Neural crest cell (in vitro differentiated cells): ENCODE measurements around the gene RTL1. TPM values are rescaled to one million over a fixed set of nuclear protein-coding genes. Genes with fewer than 3 reads are reported as not detected.

Source experiments
- DNase-seq: peaks from one replicate; pipeline ENCODE4 v3.0.0; 2021; ENCODE audit warnings: low read depth, mixed read lengths, low spot score
- H3K27ac Mint-ChIP-seq: one replicate; pipeline ENCODE4 v1.8.0; 2021; ENCODE audit warnings: mild to moderate bottlenecking, mixed read lengths; ENCODE audit not compliant: unreplicated experiment
- H3K27me3 Mint-ChIP-seq: 2 replicates; pipeline ENCODE4 v1.8.0; 2021; ENCODE audit warnings: low read depth, mild to moderate bottlenecking, mixed read lengths
- H3K36me3 Mint-ChIP-seq: 2 replicates; pipeline ENCODE4 v1.8.0; 2021; ENCODE audit warnings: low read depth, mild to moderate bottlenecking, mixed read lengths
- H3K4me1 Mint-ChIP-seq: 2 replicates; pipeline ENCODE4 v1.8.0; 2021; ENCODE audit warnings: mixed read lengths
- H3K4me3 Mint-ChIP-seq: one replicate; pipeline ENCODE4 v1.8.0; 2021; ENCODE audit warnings: mild to moderate bottlenecking, mixed read lengths
- H3K9me3 Mint-ChIP-seq: 2 replicates; pipeline ENCODE4 v1.8.0; 2021; ENCODE audit warnings: mixed read lengths
- CTCF ChIP-seq: fragments of 200-600 bp; sonication (generic); conservative IDR thresholded peaks from 2 replicates; pipeline ENCODE4 v1.5.0; 2021; ENCODE audit warnings: antibody characterized with exemption, mild to moderate bottlenecking
- total RNA-seq: library from RNA; stranded (reverse); gene quantifications from 2 replicates; pipeline ENCODE4 v1.2.1, GENCODE V29; 2021

RTL1 gene
- total RNA-seq, 1 donor from 2014 or later = 0.09 TPM

GRCh38 chr14:100901391-100902183 is 1.9 kb downstream of the RTL1 start:
- peaks cover 52% of the 10 kb centered on the region for H3K27me3 Mint-ChIP-seq
- H3K36me3 Mint-ChIP-seq = no peaks in the 10 kb centered on the region
- H3K9me3 Mint-ChIP-seq = no peaks in the 10 kb centered on the region
- no peak for TF ChIP-seq CTCF
- DNase-seq = no peak
- H3K4me3 Mint-ChIP-seq = no peak overlapping the region
- peaks cover 70% of the 10 kb centered on the region for H3K4me1 Mint-ChIP-seq
- H3K27ac Mint-ChIP-seq = no peak overlapping the region

DNA sequence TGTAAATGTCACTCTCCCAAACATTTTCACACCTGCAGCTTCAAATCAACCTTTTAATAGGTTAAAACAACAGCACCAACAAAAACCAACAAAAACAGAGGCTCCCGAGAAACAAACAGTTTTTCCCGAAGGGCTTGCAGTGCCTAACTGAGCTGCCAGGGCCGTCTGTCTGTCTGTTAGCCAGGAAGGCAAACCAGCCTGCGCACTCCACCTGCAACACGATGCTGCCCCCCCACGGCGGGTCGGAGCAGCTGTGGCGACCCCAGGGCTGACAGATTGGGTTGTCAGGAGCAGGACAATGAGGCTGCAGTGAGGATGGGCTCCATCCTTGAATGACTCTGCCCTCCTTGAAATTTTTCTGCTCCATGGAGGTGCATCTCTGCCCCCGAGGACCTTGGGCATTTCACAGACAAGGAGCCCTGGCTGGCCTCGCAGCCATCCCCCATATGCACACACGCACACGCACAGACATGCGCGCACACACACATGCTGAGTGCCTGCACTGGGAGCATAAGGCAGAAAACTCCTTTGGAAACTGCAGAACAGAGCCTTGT is 2.6 kb downstream of the RTL1 start:
- Mint-ChIP-seq H3K36me3 (no peaks in the 10 kb centered on the region), H3K4me3 (peak overlapping the region; percentile 76), H3K27ac (no peak overlapping the region), H3K9me3 (no peaks in the 10 kb centered on the region), H3K27me3 (peaks cover 48% of the 10 kb centered on the region), H3K4me1 (peaks cover 73% of the 10 kb centered on the region)
- DNase-seq = peak; percentile 66
- TF ChIP-seq CTCF = peak; percentile 60

GRCh38 chr14:100899884-100900771 is 3.4 kb downstream of the RTL1 start:
- no peak for TF ChIP-seq CTCF
- peak overlapping the region; percentile 89 for H3K27ac Mint-ChIP-seq

DNA sequence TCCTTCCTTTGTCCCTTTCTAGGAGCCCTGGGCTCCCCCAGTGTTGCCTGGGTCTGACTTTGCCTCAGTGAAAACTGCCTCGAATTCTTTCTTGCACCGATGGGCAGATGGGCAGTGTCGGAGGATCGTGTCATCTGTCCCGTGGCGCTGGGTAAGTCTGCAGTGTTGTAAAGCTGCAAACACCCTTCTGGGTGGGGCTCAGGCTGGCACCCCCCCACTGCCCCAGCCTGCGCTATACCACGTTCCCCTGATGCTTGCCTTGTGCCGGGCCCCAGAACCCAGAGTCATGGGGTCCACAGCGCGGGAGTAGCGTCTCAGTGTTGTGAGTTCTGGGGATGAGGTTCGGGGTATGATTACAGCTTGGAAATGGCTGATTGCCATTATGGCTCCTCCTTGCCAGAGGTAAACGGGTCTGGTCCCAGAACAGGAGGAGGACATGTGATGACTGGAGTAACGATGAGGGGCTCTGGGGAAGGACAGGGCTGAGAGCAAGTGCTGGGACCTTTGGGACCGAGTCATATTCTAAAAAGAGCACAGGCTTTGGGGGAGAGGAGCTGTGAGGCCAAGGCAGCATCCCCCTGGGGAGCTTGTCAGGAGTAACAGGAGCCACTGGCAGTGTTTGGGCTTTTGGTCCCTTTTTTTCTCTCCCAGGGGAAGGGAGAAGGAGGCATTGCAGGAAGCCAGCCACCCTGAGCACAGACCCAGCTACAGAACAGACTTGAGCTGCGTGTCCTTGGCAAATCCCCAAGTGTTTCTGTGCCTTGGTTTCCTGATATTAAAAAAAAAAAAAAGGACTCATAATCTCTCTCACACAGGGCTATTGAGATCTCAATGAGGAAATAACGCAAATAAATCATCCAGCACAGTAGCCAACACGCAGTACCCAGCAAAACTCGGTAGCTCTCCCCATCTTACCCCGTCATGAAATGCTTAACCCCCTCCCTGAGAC is 4.3 kb downstream of the RTL1 start:
- H3K4me1 Mint-ChIP-seq = peaks cover 63% of the 10 kb centered on the region
- TF ChIP-seq CTCF = no peak
- peak overlapping the region; percentile 54 for H3K4me3 Mint-ChIP-seq
- peak overlapping the region; percentile 84 for H3K27ac Mint-ChIP-seq
- no peaks in the 10 kb centered on the region for H3K36me3 Mint-ChIP-seq
- H3K27me3 Mint-ChIP-seq = peaks cover 32% of the 10 kb centered on the region
- no peak for DNase-seq
- H3K9me3 Mint-ChIP-seq = no peaks in the 10 kb centered on the region

More at GRCh38 chr14:100899884-100900771, 3.4 kb downstream of the RTL1 start:
- no peaks in the 10 kb centered on the region for H3K9me3 Mint-ChIP-seq
- H3K27me3 Mint-ChIP-seq = peaks cover 40% of the 10 kb centered on the region
- peak overlapping the region; percentile 76 for H3K4me3 Mint-ChIP-seq
- DNase-seq = no peak
- peaks cover 68% of the 10 kb centered on the region for H3K4me1 Mint-ChIP-seq
- H3K36me3 Mint-ChIP-seq = no peaks in the 10 kb centered on the region
